GM12878 (cell line): ENCODE results near the gene KRTAP10-2.

Source experiments
- ATF7 ChIP-seq: fragments of 450-650 bp; IDR thresholded peaks from 2 replicates; pipeline ENCODE4 v1.6.1; 2016; ENCODE audit warnings: low read depth, mild to moderate bottlenecking
- BMI1 ChIP-seq: fragments of 450-650 bp; IDR thresholded peaks from 2 replicates; pipeline ENCODE4 v1.6.1; 2016; ENCODE audit warnings: mild to moderate bottlenecking, moderate library complexity, borderline replicate concordance
- CTCF ChIP-seq, 3 experiments: IDR thresholded peaks in 2 of 3; conservative IDR thresholded peaks in 1 of 3; 2 replicates each; pipeline ENCODE4 v1.5.1; 2011; ENCODE audit warnings: low read depth in 3 of 3, low read length in 3 of 3, mild to moderate bottlenecking in 3 of 3, control low read depth in 2 of 3, moderate library complexity in 2 of 3, inconsistent platforms in 1 of 3, mixed read lengths in 1 of 3; ENCODE audit not compliant: control insufficient read depth in 2 of 3, insufficient read depth in 1 of 3; ENCODE audit errors: extremely low read depth in 1 of 3
- DPF2 ChIP-seq: fragments of 450-650 bp; IDR thresholded peaks from 2 replicates; pipeline ENCODE4 v1.6.1; 2017; ENCODE audit warnings: mild to moderate bottlenecking
- EZH2 ChIP-seq: IDR thresholded peaks from 2 replicates; pipeline ENCODE4 v1.6.1; 2012; ENCODE audit warnings: low read depth, mild to moderate bottlenecking, control low read depth, inconsistent platforms, low read length, borderline replicate concordance; ENCODE audit not compliant: control insufficient read depth
- GABPA ChIP-seq: IDR thresholded peaks from 2 replicates; pipeline ENCODE4 v1.6.1; 2014; ENCODE audit warnings: antibody characterized with exemption, low read depth, mild to moderate bottlenecking, inconsistent platforms
- HDAC6 ChIP-seq: fragments of 200-600 bp; sonication (generic); IDR thresholded peaks from one replicate; pipeline ENCODE4 v1.8.0; 2017; ENCODE audit warnings: antibody characterized with exemption; ENCODE audit not compliant: unreplicated experiment
- MXI1 ChIP-seq: fragments of 150-350 bp; IDR thresholded peaks from 2 replicates; pipeline ENCODE4 v1.6.1; 2011; ENCODE audit warnings: low read depth, mild to moderate bottlenecking, inconsistent platforms, low read length, improper control_type of control experiment
- MYC ChIP-seq: IDR thresholded peaks from 2 replicates; pipeline ENCODE4 v1.6.1; 2011; ENCODE audit warnings: mild to moderate bottlenecking, low read length, moderate library complexity, inconsistent platforms; ENCODE audit not compliant: insufficient read depth, insufficient replicate concordance, insufficient read length, severe bottlenecking
- PML ChIP-seq: IDR thresholded peaks from 2 replicates; pipeline ENCODE4 v1.6.1; 2012; ENCODE audit warnings: low read length, inconsistent platforms
- POLR2A ChIP-seq: IDR thresholded peaks from 2 replicates; pipeline ENCODE4 v1.6.1; 2011; ENCODE audit warnings: low read depth, mild to moderate bottlenecking, low read length
- SPI1 ChIP-seq: IDR thresholded peaks from 2 replicates; pipeline ENCODE4 v1.6.1; 2011; ENCODE audit warnings: low read depth, mild to moderate bottlenecking, low read length, moderate library complexity, borderline replicate concordance; ENCODE audit not compliant: insufficient read depth
- TF ChIP-seq, protein P1 (sequence below): IDR thresholded peaks from 2 replicates; pipeline ENCODE4 v1.6.1; 2012; ENCODE audit warnings: low read depth, low read length, improper control_type of control experiment

DNA sequence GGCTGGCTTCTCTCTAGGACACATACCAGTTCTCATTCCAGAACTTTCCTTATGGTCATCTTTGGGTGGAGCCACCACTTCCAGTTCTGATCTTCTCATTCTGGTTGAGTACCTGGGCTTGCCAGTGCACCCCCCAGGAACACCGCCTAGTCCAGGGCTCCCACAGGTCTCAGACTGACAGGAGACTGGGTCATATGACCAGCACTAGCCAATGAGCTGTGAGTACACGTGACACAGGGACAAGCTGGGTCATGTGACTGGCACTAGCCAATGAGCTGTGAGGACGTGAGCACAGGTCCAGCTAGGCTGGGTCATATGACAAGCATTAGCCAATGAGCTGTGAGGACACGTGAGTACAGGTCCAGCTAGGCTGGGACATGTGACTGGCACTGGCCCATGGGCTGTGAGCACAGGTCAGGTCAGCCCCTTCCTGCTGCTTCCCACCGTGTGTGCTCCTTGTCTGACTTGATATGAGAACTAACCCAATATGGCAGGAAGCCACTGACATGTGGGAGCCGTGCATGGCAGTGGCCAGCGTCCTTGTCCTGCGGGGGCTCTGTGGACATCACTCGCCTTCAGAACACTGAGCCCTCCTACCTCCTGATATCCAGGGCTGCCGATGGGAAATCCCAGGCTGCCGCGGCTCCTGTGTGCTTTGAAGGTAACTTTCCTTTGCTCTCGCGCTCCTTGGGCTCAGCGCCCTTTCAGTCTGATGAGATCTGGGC is 34.0 kb downstream of the KRTAP10-2 start:
- TF ChIP-seq HDAC6 (no peak), POLR2A (no peak), GABPA (no peak), CTCF (IDR thresholded peaks at IDR 0.05 in 2 of 3, conservative IDR thresholded peaks at IDR 0.05 in 1 of 3; ENCODE audit: control insufficient read depth in 2 of 3, extremely low read depth in 1 of 3, insufficient read depth in 1 of 3, low read depth in 3 of 3, low read length in 3 of 3) (no peak), EZH2 (no peak), DPF2 (no peak), BMI1 (no peak), SPI1 (no peak), MYC (no peak), MXI1 (no peak), ATF7 (no peak), PML (no peak)
- TF ChIP-seq, protein P1, sequence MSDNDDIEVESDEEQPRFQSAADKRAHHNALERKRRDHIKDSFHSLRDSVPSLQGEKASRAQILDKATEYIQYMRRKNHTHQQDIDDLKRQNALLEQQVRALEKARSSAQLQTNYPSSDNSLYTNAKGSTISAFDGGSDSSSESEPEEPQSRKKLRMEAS = no peak
